Tibial artery (tissue), 4 donors: ENCODE results near the gene CIAO3.

Source experiments
- DNase-seq, 2 donors: peaks; one replicate each; pipeline ENCODE4 v3.0.0-alpha.2; 2019
- H3K27ac ChIP-seq, 2 donors: fragments of 200-600 bp; sonication (generic) in 1 of 2; 1 replicate in 1 of 2; 2 replicates in 1 of 2; pipeline ENCODE4 v1.5.1; 2018 to 2019; ENCODE audit warnings: mild to moderate bottlenecking in 1 of 2
- H3K27me3 ChIP-seq, 2 donors: fragments of 200-600 bp; sonication (generic) in 1 of 2; one replicate each; pipeline versions ENCODE4 v1.5.1 to v1.6.0; 2016 to 2019
- H3K36me3 ChIP-seq, 3 donors: fragments of 200-600 bp; sonication (generic) in 2 of 3; one replicate each; pipeline ENCODE4 v1.5.1; 2016 to 2019; ENCODE audit warnings: mild to moderate bottlenecking in 2 of 3
- H3K4me1 ChIP-seq, 4 donors: fragments of 200-600 bp; sonication (generic) in 2 of 4; 1 replicate in 3 of 4; 2 replicates in 1 of 4; pipeline ENCODE4 v1.5.1; 2016 to 2019
- H3K4me3 ChIP-seq, 2 donors: fragments of 200-600 bp; sonication (generic) in 1 of 2; 1 replicate in 1 of 2; 2 replicates in 1 of 2; pipeline ENCODE4 v1.5.1; 2018 to 2019; ENCODE audit warnings: mild to moderate bottlenecking in 2 of 2
- H3K9me3 ChIP-seq, 3 donors: fragments of 200-600 bp; sonication (generic) in 1 of 3; one replicate each; pipeline ENCODE4 v1.5.1; 2016 to 2019
- intact Hi-C: fragments of 100-400 bp; cut with DNase I; formaldehyde crosslinking; loops from one replicate; pipeline ENCODE4 v1.15.0; 2023; ENCODE audit warnings: low total_unique reads
- TF ChIP-seq, protein P1 (sequence below), 2 experiments: fragments of 200-600 bp in 1 of 2; fragments of 450-650 bp in 1 of 2; IDR thresholded peaks; one replicate each; pipeline ENCODE4 v1.5.1; 2017 to 2019; ENCODE audit warnings: antibody characterized with exemption in 2 of 2, mild to moderate bottlenecking in 1 of 2, moderate library complexity in 1 of 2

The CIAO3 gene

DNA sequence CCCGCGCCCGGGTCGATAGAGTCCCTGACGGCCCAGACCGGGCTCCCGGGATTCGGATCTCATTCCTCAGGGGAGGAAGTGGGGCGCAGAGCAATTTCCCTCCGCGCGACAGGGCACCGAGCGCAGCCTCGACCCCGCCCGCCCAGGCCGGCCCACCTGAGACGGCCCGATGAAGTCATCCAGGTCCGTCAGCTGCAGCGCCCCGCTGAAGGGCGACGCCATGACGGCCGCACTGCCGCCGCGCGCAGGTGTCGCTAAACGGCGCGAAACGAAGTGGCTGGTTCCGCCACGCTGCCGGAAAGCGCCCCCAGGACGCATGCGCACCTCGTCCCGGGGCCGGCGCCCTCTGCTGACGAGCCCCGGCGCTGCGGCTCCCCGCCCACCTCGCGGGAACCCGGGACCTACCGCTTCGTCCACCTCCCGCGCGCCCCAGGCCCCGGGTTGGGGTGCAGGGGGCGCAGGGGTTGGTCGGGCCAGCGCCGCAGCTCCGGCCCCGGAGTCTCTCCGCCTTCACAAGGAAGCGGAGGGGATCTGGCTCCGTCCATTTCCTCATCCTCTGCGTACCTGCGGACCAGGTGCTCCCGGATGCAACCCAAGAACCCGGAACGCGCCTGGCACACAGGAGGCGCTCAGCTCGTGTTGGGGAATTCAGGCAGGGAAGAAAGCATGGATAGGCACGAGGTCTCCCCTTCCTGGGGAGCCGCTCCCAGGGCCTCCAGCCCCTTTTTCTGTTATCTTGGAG is at the start of gene CIAO3:
Gene CIAO3, minus strand, starts transcription at position 234 of the 742 bp plus-strand sequence. Its CDS starts 12 bp downstream, at position 222.
- no peaks in the 10 kb centered on the region for H3K9me3 ChIP-seq
- H3K27me3 ChIP-seq: peaks cover 0 to 22% of the 10 kb centered on the region in 2 donors
- H3K4me1 ChIP-seq: peaks cover 4 to 16% (median 16%) of the 10 kb centered on the region in 4 donors
- DNase-seq: peak; percentile 78 to 92
- TF ChIP-seq, protein P1, sequence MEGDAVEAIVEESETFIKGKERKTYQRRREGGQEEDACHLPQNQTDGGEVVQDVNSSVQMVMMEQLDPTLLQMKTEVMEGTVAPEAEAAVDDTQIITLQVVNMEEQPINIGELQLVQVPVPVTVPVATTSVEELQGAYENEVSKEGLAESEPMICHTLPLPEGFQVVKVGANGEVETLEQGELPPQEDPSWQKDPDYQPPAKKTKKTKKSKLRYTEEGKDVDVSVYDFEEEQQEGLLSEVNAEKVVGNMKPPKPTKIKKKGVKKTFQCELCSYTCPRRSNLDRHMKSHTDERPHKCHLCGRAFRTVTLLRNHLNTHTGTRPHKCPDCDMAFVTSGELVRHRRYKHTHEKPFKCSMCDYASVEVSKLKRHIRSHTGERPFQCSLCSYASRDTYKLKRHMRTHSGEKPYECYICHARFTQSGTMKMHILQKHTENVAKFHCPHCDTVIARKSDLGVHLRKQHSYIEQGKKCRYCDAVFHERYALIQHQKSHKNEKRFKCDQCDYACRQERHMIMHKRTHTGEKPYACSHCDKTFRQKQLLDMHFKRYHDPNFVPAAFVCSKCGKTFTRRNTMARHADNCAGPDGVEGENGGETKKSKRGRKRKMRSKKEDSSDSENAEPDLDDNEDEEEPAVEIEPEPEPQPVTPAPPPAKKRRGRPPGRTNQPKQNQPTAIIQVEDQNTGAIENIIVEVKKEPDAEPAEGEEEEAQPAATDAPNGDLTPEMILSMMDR (IDR thresholded peaks at IDR 0.05): peak; percentile 93 to 95
- intact Hi-C loops: loop anchor here (2.0 kb wide), 1 partner anchor 26 kb away; the partner anchor contains the start of gene METRN
- peaks cover 14 to 31% (median 21%) of the 10 kb centered on the region in 3 donors for H3K36me3 ChIP-seq
- H3K27ac ChIP-seq: peak within 1 kb of the TSS; percentile 65 to 69
- H3K4me3 ChIP-seq: peak within 1 kb of the TSS; percentile 71 to 88

DNA sequence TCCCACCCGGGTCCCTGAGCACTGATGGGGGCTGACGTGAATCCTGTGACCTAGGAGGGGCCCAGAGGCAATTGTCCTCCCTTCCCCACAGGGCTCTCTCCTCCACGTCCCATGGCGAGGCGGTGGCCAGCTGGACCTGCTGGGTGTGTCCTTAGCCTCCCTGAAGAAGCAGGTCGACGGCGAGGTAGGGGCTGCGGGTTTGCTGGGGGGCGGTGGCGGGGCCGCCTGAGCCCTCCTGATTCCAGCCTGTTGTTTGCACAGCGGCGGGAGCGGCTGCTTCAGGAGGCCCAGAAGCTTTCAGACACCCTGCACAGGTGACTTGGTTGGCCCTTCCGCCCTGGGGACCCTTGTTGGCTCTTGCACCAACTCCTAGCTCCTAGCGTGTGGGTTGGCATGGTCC is 49.3 kb upstream of the CIAO3 start:
- DNase-seq: no peak
- H3K4me1 ChIP-seq: peaks cover 0 to 32% (median 21%) of the 10 kb centered on the region in 4 donors
- H3K27me3 ChIP-seq: no peaks in the 10 kb centered on the region
- intact Hi-C loops: no loop called here
- H3K9me3 ChIP-seq: no peaks in the 10 kb centered on the region
- TF ChIP-seq, protein P1 (IDR thresholded peaks at IDR 0.05): no peak
- H3K4me3 ChIP-seq: no peak overlapping the region
- H3K27ac ChIP-seq: no peak overlapping the region
- peaks cover 0 to 35% (median 0%) of the 10 kb centered on the region in 3 donors for H3K36me3 ChIP-seq

- Histone ChIP-seq H3K4me3 (peak overlapping the region; percentile 85 to 92), H3K36me3 (peaks cover 0 to 33% (median 0%) of the 10 kb centered on the region in 3 donors), H3K27ac (peak overlapping the region in 1 of 2 donors; percentile 53), H3K4me1 (peaks cover 0 to 32% (median 21%) of the 10 kb centered on the region in 4 donors), H3K9me3 (no peaks in the 10 kb centered on the region), H3K27me3 (no peaks in the 10 kb centered on the region)
- DNase-seq: no peak
- TF ChIP-seq, protein P1 (IDR thresholded peaks at IDR 0.05): no peak
- intact Hi-C loops: no loop called here
Observed at GRCh38 chr16:789191-789850, 48.5 kb upstream of the CIAO3 start.

DNA sequence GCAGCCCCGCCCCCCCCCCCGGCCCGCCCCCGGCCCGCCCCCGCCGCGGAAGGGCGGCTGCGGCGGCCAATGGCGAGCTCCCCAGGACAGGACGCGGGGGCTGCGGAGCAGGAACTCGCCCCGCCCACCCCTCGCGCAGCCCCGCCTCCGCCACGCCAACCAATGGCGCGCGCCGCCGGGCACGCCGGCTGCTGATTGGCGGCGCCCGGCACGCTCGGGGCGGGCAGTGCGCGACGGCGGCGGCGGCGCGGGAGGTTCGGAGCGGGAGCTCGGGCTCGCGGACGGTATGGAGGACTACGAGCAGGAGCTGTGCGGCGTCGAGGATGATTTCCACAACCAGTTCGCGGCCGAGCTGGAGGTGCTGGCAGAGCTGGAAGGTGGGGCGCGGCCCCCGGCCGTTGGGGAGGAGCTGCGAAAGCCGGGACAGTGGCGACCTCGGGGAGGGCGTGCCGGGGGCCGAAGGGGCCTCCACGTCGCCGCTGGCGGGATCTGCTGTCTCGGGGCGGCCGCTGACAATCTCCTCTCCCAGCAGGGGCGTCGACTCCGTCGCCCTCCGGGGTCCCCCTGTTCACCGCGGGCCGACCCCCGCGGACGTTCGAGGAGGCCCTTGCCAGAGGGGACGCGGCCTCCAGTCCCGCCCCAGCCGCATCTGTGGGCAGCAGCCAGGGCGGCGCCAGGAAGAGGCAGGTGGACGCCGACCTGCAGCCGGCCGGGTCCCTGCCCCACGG is 47.8 kb upstream of the CIAO3 start, which contains the start of gene CHTF18:
Gene CHTF18, plus strand, starts transcription at position 222 of the 728 bp plus-strand sequence. Its CDS starts 65 bp downstream, at position 287.
- Histone ChIP-seq H3K36me3 (peaks cover 0 to 25% (median 0%) of the 10 kb centered on the region in 3 donors), H3K27ac (peak within 1 kb of the TSS; percentile 71 to 75)
- intact Hi-C loops: no loop called here

More for the DNA sequence above, 47.8 kb upstream of the CIAO3 start, which contains the start of gene CHTF18:
- no peaks in the 10 kb centered on the region for H3K9me3 ChIP-seq
- peak; percentile 85 to 95 for DNase-seq
- peaks cover 0 to 6% of the 10 kb centered on the region in 2 donors for H3K27me3 ChIP-seq
- peak within 1 kb of the TSS; percentile 92 to 100 for H3K4me3 ChIP-seq
- peaks cover 0 to 37% (median 21%) of the 10 kb centered on the region in 4 donors for H3K4me1 ChIP-seq
- TF ChIP-seq, protein P1 (IDR thresholded peaks at IDR 0.05): no peak
